OCI-LY7 (cell line): ENCODE results near the gene EFNA5. TPM values are rescaled to one million over a fixed set of nuclear protein-coding genes. Genes with fewer than 3 reads are reported as not detected.
A peak's percentile ranks its signal among the peaks of the same experiment; 100 is the strongest.

ENCODE experiments used
- BruUV-seq: library from RNA; stranded (reverse); fragments of 400-500 nt; replicated peaks from 2 replicates; lab custom pipeline; 2021; lab: Mats Ljungman, UMichigan
- CTCF ChIA-PET: fragments of 300-600 bp; sonication (Branson Sonifier 250); formaldehyde crosslinking; loops from one replicate; lab custom pipeline; 2022; ENCODE audit warnings: antibody characterized with exemption; ENCODE audit not compliant: unreplicated experiment; lab: Charles Lee
- POLR2A ChIA-PET: fragments of 300-600 bp; sonication (Branson Sonifier 250); formaldehyde crosslinking; loops from one replicate; lab custom pipeline; 2022; ENCODE audit warnings: antibody characterized with exemption; lab: Charles Lee
- DNase-seq: peaks from one replicate; pipeline ENCODE4 v3.0.0-alpha.2; 2015; ENCODE audit warnings: low spot score
- H2AFZ ChIP-seq: fragments of 200-600 bp; sonication (generic), shearing (Covaris generic); 2 replicates; pipeline ENCODE4 v1.6.1; 2014; ENCODE audit warnings: mild to moderate bottlenecking, antibody characterized with exemption, low read length, moderate library complexity
- H3K27ac ChIP-seq: fragments of 200-600 bp; sonication (generic); 2 replicates; pipeline ENCODE4 v1.5.1; 2014; ENCODE audit warnings: mixed run types, low read depth, mild to moderate bottlenecking, moderate library complexity, low read length, inconsistent platforms; ENCODE audit not compliant: poor library complexity, severe bottlenecking
- H3K36me3 ChIP-seq: fragments of 200-600 bp; sonication (generic); 2 replicates; pipeline ENCODE4 v1.6.1; 2014; ENCODE audit warnings: mild to moderate bottlenecking, antibody characterized with exemption, low read length, moderate library complexity, mixed read lengths; ENCODE audit not compliant: insufficient read depth
- H3K4me1 ChIP-seq: fragments of 200-600 bp; sonication (generic); 2 replicates; pipeline ENCODE4 v1.5.1; 2014; ENCODE audit warnings: mild to moderate bottlenecking, low read length; ENCODE audit not compliant: insufficient read depth, poor library complexity, severe bottlenecking
- H3K4me2 ChIP-seq: fragments of 200-600 bp; sonication (generic); 2 replicates; pipeline ENCODE4 v1.6.1; 2014; ENCODE audit warnings: mild to moderate bottlenecking, low read length
- H3K4me3 ChIP-seq: fragments of 200-600 bp; sonication (generic); 2 replicates; pipeline ENCODE4 v1.5.1; 2014; ENCODE audit warnings: mild to moderate bottlenecking, low read depth, low read length; ENCODE audit not compliant: poor library complexity, severe bottlenecking
- H3K79me2 ChIP-seq: fragments of 200-600 bp; sonication (generic); 2 replicates; pipeline ENCODE4 v1.6.1; 2016; ENCODE audit warnings: low read depth, mild to moderate bottlenecking, low read length, moderate library complexity, mixed read lengths; ENCODE audit not compliant: insufficient read depth
- H3K9me2 ChIP-seq: fragments of 200-600 bp; sonication (generic); 2 replicates; pipeline ENCODE4 v1.6.1; 2016; ENCODE audit warnings: mild to moderate bottlenecking, low read length, mixed read lengths; ENCODE audit not compliant: insufficient read depth
- H3K9me3 ChIP-seq: fragments of 200-600 bp; sonication (generic); 2 replicates; pipeline ENCODE4 v1.6.1; 2014; ENCODE audit warnings: mild to moderate bottlenecking, mixed run types, low read length, mixed read lengths
- H4K20me1 ChIP-seq: fragments of 200-600 bp; sonication (generic); 2 replicates; pipeline ENCODE4 v1.6.1; 2014; ENCODE audit warnings: mild to moderate bottlenecking, antibody characterized with exemption, low read length, moderate library complexity, mixed read lengths; ENCODE audit not compliant: insufficient read depth
- EZH2phosphoT487 ChIP-seq: fragments of 200-600 bp; sonication (generic); IDR thresholded peaks from 2 replicates; pipeline ENCODE4 v1.6.1; 2018; ENCODE audit warnings: low read depth, borderline replicate concordance, mild to moderate bottlenecking, mixed run types, antibody characterized with exemption, low read length, moderate library complexity, mixed read lengths
- intact Hi-C: fragments of 100-400 bp; cut with micrococcal nuclease; formaldehyde crosslinking; loops from one replicate; pipeline ENCODE4 v1.10.0; 2022; ENCODE audit not compliant: unreplicated experiment
- total RNA-seq, 2 experiments: library from RNA; depleted of rRNA in 1 of 2; stranded (reverse); fragments of >200 nt in 1 of 2; shearing (Covaris generic) in 1 of 2; gene quantifications; 2 replicates each; pipeline ENCODE4 v1.2.3, GENCODE V29; 2014 to 2022
- TF ChIP-seq, protein P1 (sequence below): fragments of 200-600 bp; sonication (generic); conservative IDR thresholded peaks from 2 replicates; pipeline ENCODE4 v1.5.1; 2014; ENCODE audit warnings: mild to moderate bottlenecking, antibody characterized with exemption, low read length, moderate library complexity, mixed read lengths

EFNA5 gene
- total RNA-seq, 2 experiments from 2014 or later: 2.1 to 3.1 TPM

DNA sequence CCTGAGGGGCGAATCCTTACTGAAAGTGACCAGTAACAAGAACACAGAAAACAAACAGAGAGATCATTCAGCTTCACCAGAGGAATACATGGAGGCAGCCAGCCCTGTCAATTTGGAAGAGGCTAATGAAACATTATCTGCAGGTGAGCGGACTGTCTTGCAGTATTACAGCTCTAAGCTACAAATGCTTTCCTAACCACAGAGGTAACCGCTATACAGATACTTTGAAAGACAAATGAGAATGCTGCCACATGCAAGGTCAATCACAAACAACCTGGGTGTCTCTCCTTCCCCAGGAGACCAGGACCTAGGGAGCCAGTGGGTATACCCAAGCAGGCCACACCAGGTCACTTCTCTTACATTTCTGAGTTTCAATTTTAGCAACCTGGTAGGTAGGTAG lies 30.2 kb downstream of the EFNA5 start:
- Histone ChIP-seq H3K79me2 (no peaks in the 10 kb centered on the region), H3K4me3 (no peak overlapping the region), H3K4me2 (no peak overlapping the region), H3K9me2 (no peaks in the 10 kb centered on the region), H4K20me1 (no peaks in the 10 kb centered on the region), H3K9me3 (no peaks in the 10 kb centered on the region), H2AFZ (peak overlapping the region; percentile 32; the same call in 1 of the 2 replicates), H3K4me1 (no peaks in the 10 kb centered on the region), H3K36me3 (no peaks in the 10 kb centered on the region), H3K27ac (no peak overlapping the region)
- CTCF ChIA-PET: no interaction called here
- no TSS peak for BruUV-seq
- POLR2A ChIA-PET: interaction anchor here (0.8 to 1.2 kb wide), 4 partner anchors 10 to 313 kb away, joined by 3 to 6 read pairs (median 3); no protein-coding TSS in a partner anchor
- intact Hi-C loops: no loop called here
- TF ChIP-seq, protein P1, sequence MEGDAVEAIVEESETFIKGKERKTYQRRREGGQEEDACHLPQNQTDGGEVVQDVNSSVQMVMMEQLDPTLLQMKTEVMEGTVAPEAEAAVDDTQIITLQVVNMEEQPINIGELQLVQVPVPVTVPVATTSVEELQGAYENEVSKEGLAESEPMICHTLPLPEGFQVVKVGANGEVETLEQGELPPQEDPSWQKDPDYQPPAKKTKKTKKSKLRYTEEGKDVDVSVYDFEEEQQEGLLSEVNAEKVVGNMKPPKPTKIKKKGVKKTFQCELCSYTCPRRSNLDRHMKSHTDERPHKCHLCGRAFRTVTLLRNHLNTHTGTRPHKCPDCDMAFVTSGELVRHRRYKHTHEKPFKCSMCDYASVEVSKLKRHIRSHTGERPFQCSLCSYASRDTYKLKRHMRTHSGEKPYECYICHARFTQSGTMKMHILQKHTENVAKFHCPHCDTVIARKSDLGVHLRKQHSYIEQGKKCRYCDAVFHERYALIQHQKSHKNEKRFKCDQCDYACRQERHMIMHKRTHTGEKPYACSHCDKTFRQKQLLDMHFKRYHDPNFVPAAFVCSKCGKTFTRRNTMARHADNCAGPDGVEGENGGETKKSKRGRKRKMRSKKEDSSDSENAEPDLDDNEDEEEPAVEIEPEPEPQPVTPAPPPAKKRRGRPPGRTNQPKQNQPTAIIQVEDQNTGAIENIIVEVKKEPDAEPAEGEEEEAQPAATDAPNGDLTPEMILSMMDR: no peak
- TF ChIP-seq EZH2phosphoT487: no peak
- DNase-seq: no peak

DNA sequence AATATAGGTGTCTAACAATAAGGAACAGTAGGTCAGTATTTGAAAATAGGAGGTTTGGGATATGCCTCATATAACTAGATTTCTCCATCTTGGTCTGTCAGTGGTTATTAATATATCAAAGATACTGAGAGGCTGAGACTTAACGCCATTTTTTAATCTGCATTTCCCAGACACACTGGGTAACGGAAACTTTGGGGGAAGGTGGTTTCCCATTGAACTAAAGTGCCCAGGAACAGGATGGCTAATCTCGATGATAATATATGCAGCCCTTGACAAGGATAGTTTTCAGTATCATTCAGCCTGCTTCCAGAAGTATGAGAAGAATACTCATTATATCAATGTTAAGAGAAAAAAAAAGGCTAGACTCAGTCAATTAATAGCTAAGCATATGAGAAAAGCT lies 30.7 kb downstream of the EFNA5 start:
- Histone ChIP-seq H3K36me3 (no peaks in the 10 kb centered on the region), H3K4me3 (no peak overlapping the region), H4K20me1 (no peaks in the 10 kb centered on the region), H3K27ac (no peak overlapping the region), H3K4me1 (no peaks in the 10 kb centered on the region), H3K79me2 (no peaks in the 10 kb centered on the region), H2AFZ (peak overlapping the region; percentile 32; the same call in 1 of the 2 replicates), H3K9me3 (no peaks in the 10 kb centered on the region), H3K9me2 (no peaks in the 10 kb centered on the region), H3K4me2 (no peak overlapping the region)
- no peak for TF ChIP-seq EZH2phosphoT487
- TF ChIP-seq, protein P1: no peak
- BruUV-seq: no TSS peak
- ChIA-PET POLR2A (interaction anchor here (0.5 to 1.2 kb wide), 8 partner anchors 9 to 312 kb away, joined by 3 to 6 read pairs (median 3); no protein-coding TSS in a partner anchor), CTCF (no interaction called here)
- no peak for DNase-seq
- intact Hi-C loops: no loop called here

DNA sequence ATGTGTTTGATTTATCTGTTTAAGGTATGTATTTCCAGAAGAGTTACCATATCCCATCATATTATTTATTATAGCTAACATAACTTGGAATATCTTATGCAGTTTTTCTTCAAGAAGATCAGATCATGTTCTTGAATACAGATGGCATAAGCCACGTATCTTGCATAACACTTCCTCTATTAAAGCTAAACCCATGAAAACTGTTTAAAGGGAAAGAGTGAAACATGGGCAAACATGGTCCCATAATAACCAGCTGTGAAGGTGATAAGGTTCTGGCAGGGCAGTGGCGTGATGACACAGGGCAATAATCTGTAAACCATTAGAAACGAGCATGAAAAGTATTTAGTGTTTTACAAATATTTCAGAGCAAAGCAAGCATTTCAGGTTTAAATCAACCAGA lies 34.2 kb downstream of the EFNA5 start:
- CTCF ChIA-PET: no interaction called here
- POLR2A ChIA-PET: interaction anchor here (1.0 to 1.5 kb wide), 3 partner anchors 9 to 14 kb away, joined by 3 to 6 read pairs (median 3); no protein-coding TSS in a partner anchor

More for the DNA sequence above, 34.2 kb downstream of the EFNA5 start:
- no peak overlapping the region for H3K4me2 ChIP-seq
- H3K36me3 ChIP-seq: no peaks in the 10 kb centered on the region
- H3K4me1 ChIP-seq: peaks cover 6% of the 10 kb centered on the region
- intact Hi-C loops: no loop called here
- H4K20me1 ChIP-seq: no peaks in the 10 kb centered on the region
- no peaks in the 10 kb centered on the region for H3K79me2 ChIP-seq
- TF ChIP-seq, protein P1: no peak
- no peak for TF ChIP-seq EZH2phosphoT487
- BruUV-seq: no TSS peak
- H3K9me3 ChIP-seq: no peaks in the 10 kb centered on the region; the same call in 1 of the 2 replicates
- peak overlapping the region; percentile 40; the same call in 1 of the 2 replicates for H2AFZ ChIP-seq
- no peak overlapping the region for H3K4me3 ChIP-seq
- no peak for DNase-seq
- no peaks in the 10 kb centered on the region for H3K9me2 ChIP-seq
- no peak overlapping the region for H3K27ac ChIP-seq
